ENCODE results near the gene LDLRAD4.

GRCh38 chr18:13246121-13246520, 27.6 kb downstream of the LDLRAD4 start:
- TF ChIP-seq CTCF (IDR thresholded peaks at IDR 0.05), result no peak
- no peak for TF ChIP-seq POLR2A (IDR thresholded peaks at IDR 0.05)

Measured in tibial nerve (tissue), 3 donors.